ENCODE results near the gene TUBA1C.

GRCh38 chr12:49220972-49221371 lies 43.9 kb upstream of the TUBA1C start:
- TF ChIP-seq CTCF (IDR thresholded peaks at IDR 0.05 in 2 of 3, conservative IDR thresholded peaks at IDR 0.05 in 1 of 3; ENCODE audit: control insufficient read depth in 2 of 3, extremely low read depth in 1 of 3, insufficient read depth in 1 of 3, low read depth in 3 of 3, low read length in 3 of 3), result no peak
- no peak for TF ChIP-seq RFX5 (IDR thresholded peaks at IDR 0.05; ENCODE audit: low read depth, low read length)

Data from GM12878 (cell line).